Measurements from ENCODE around the gene KRTAP19-8.

DNA sequence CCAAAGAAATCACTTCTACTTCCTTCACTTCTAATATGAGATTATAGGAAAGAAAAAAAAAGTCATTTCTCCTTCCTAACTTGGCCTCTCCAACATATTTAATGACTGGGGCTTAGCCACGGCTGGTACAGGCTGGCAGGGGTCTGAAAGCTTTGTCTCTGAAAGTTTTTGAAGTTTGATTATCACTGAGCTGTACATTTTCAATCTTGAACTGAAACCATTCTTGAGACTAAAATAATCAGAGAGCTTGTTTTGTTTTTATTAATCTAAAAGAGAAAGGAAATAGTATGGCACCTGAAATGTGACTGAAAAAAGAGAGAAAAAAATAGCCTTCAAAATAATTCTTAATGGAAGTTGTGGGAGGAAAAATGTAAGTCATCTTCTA, 3.8 kb upstream of the KRTAP19-8 start:
- TF ChIP-seq, protein P1, sequence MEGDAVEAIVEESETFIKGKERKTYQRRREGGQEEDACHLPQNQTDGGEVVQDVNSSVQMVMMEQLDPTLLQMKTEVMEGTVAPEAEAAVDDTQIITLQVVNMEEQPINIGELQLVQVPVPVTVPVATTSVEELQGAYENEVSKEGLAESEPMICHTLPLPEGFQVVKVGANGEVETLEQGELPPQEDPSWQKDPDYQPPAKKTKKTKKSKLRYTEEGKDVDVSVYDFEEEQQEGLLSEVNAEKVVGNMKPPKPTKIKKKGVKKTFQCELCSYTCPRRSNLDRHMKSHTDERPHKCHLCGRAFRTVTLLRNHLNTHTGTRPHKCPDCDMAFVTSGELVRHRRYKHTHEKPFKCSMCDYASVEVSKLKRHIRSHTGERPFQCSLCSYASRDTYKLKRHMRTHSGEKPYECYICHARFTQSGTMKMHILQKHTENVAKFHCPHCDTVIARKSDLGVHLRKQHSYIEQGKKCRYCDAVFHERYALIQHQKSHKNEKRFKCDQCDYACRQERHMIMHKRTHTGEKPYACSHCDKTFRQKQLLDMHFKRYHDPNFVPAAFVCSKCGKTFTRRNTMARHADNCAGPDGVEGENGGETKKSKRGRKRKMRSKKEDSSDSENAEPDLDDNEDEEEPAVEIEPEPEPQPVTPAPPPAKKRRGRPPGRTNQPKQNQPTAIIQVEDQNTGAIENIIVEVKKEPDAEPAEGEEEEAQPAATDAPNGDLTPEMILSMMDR (IDR thresholded peaks at IDR 0.05), result no peak
- no peak for TF ChIP-seq POLR2A (IDR thresholded peaks at IDR 0.05)
- no peak for TF ChIP-seq EP300 (IDR thresholded peaks at IDR 0.05)

All from ovary (tissue), 3 donors.